Osteoblast (primary cell): ENCODE data around the gene SLC6A20. TPM values are rescaled to one million over a fixed set of nuclear protein-coding genes. Genes with fewer than 3 reads are reported as not detected.

Source experiments
- DNase-seq: peaks from one replicate; pipeline ENCODE4 v3.0.0; 2011; ENCODE audit warnings: low spot score, mixed read lengths; ENCODE audit not compliant: insufficient read length; ENCODE audit errors: missing footprints
- H2AFZ ChIP-seq: 2 replicates; pipeline ENCODE4 v1.6.0; 2011; ENCODE audit warnings: mild to moderate bottlenecking, low read length
- H3K27ac ChIP-seq: 2 replicates; pipeline ENCODE4 v1.5.1; 2011; ENCODE audit warnings: mild to moderate bottlenecking, low read depth, low read length, moderate library complexity
- H3K27me3 ChIP-seq: 2 replicates; pipeline ENCODE4 v1.6.0; 2012; ENCODE audit warnings: mild to moderate bottlenecking, control low read depth, inconsistent platforms, low read length, moderate library complexity; ENCODE audit not compliant: insufficient read depth
- H3K36me3 ChIP-seq: 2 replicates; pipeline ENCODE4 v1.5.1; 2011; ENCODE audit warnings: mild to moderate bottlenecking, low read length, control low read depth, moderate library complexity; ENCODE audit not compliant: insufficient read depth
- H3K4me1 ChIP-seq: 2 replicates; pipeline ENCODE4 v1.5.1; 2011; ENCODE audit warnings: mild to moderate bottlenecking, low read length, control low read depth, moderate library complexity; ENCODE audit not compliant: insufficient read depth
- H3K4me2 ChIP-seq: 2 replicates; pipeline ENCODE4 v1.6.0; 2011; ENCODE audit warnings: mild to moderate bottlenecking, low read length; ENCODE audit not compliant: insufficient read depth
- H3K4me3 ChIP-seq: fragments of 200-600 bp; sonication (generic); 3 replicates; pipeline ENCODE4 v1.5.1; 2012; ENCODE audit warnings: mild to moderate bottlenecking, low read length, inconsistent platforms; ENCODE audit not compliant: insufficient read depth
- H3K79me2 ChIP-seq: 2 replicates; pipeline ENCODE4 v1.6.0; 2012; ENCODE audit warnings: mild to moderate bottlenecking, low read length, control low read depth, inconsistent platforms; ENCODE audit not compliant: insufficient read depth
- H3K9me3 ChIP-seq: 2 replicates; pipeline ENCODE4 v1.5.1; 2011; ENCODE audit warnings: low read depth, low read length, control low read depth
- H4K20me1 ChIP-seq: 2 replicates; pipeline ENCODE4 v1.6.0; 2012; ENCODE audit warnings: mild to moderate bottlenecking, low read length, control low read depth; ENCODE audit not compliant: insufficient read depth
- total RNA-seq: library from RNA; depleted of rRNA; stranded (reverse); fragments of >200 nt; gene quantifications from 2 replicates; pipeline ENCODE4 v1.2.3, GENCODE V29; 2012
- TF ChIP-seq, protein P1 (sequence below): IDR thresholded peaks from 2 replicates; pipeline ENCODE4 v1.5.1; 2011; ENCODE audit warnings: mild to moderate bottlenecking, low read depth, low read length, moderate library complexity; ENCODE audit errors: extremely low read depth

SLC6A20 gene
- total RNA-seq, 1 donor: not detected

DNA sequence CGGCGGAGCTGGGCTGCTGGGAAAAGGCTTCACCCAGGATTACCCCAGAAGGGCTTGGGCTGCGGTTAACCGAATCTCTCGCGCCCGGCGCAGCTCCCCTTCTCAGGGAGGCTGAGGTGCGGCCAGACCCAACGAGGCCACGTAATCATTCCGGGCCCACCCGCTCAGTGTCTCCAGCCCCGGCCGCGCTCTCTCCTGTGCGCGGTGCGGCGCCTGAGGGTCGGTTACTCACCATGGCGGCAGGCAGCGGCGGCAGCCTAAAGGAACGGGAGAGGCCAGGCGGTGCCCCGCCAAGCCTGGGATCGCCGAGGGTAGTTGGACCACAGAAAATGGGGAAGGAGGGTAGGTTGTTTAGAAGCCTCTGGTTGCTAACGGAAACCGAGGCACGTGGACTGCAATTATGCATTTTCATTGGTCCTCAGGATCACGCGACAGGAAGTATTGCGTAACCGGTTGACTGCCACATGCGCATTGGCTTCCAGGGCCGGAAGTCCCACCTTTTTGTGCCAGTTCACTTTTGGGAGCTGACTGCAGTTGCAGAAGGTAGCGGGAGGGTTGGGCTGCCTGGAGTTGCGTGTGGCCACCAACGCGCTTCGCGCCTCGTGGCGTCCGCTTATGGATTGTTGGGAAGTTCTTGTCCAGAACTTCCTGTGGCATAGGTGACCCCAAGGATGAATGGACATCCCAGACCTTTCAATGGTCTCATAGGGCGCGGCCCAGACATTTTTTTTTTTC lies 45.6 kb upstream of the SLC6A20 start, which contains the start of gene LZTFL1:
Gene LZTFL1, minus strand, starts transcription at position 363 of the 735 bp plus-strand sequence. Its CDS starts 128 bp downstream, at position 235.
- H3K27ac ChIP-seq: peak within 1 kb of the TSS; percentile 61
- no peaks in the 10 kb centered on the region for H4K20me1 ChIP-seq

DNA sequence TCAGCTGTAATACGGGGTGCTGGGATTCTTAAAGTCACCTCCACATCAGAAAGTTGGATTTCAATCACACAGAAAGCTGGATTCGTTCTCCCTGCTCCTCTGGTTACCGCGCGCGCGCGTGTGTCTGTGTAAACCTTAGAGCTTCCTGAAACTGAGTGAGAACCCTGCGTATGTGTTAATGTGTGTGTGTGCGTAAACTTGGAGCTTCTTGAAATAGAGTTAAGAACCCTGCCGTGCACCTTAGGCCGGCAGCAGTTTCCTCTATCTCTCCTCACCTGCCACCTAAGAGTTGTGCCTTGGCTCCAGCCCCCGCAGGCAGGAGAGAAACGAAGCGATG lies 45.1 kb upstream of the SLC6A20 start:
- peak overlapping the region; percentile 61 for H3K27ac ChIP-seq
- H3K79me2 ChIP-seq: no peaks in the 10 kb centered on the region
- TF ChIP-seq, protein P1, sequence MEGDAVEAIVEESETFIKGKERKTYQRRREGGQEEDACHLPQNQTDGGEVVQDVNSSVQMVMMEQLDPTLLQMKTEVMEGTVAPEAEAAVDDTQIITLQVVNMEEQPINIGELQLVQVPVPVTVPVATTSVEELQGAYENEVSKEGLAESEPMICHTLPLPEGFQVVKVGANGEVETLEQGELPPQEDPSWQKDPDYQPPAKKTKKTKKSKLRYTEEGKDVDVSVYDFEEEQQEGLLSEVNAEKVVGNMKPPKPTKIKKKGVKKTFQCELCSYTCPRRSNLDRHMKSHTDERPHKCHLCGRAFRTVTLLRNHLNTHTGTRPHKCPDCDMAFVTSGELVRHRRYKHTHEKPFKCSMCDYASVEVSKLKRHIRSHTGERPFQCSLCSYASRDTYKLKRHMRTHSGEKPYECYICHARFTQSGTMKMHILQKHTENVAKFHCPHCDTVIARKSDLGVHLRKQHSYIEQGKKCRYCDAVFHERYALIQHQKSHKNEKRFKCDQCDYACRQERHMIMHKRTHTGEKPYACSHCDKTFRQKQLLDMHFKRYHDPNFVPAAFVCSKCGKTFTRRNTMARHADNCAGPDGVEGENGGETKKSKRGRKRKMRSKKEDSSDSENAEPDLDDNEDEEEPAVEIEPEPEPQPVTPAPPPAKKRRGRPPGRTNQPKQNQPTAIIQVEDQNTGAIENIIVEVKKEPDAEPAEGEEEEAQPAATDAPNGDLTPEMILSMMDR: no peak
- DNase-seq: no peak
- peak overlapping the region; percentile 90 for H3K4me3 ChIP-seq
- H4K20me1 ChIP-seq: no peaks in the 10 kb centered on the region
- no peaks in the 10 kb centered on the region for H3K9me3 ChIP-seq
- H3K36me3 ChIP-seq: no peaks in the 10 kb centered on the region
- peaks cover 7% of the 10 kb centered on the region for H3K4me1 ChIP-seq
- peaks cover 13% of the 10 kb centered on the region for H3K27me3 ChIP-seq
- H3K4me2 ChIP-seq: peak overlapping the region; percentile 95
- H2AFZ ChIP-seq: peak overlapping the region; percentile 92

More for the DNA sequence above, 45.6 kb upstream of the SLC6A20 start, which contains the start of gene LZTFL1:
- peak; percentile 94 for DNase-seq
- Histone ChIP-seq H3K4me1 (peaks cover 7% of the 10 kb centered on the region), H3K9me3 (no peaks in the 10 kb centered on the region), H3K36me3 (no peaks in the 10 kb centered on the region), H3K4me2 (peak within 1 kb of the TSS; percentile 95), H3K4me3 (peak within 1 kb of the TSS; percentile 90), H3K27me3 (peaks cover 13% of the 10 kb centered on the region), H2AFZ (peak within 1 kb of the TSS; percentile 95), H3K79me2 (no peaks in the 10 kb centered on the region)
- TF ChIP-seq, protein P1: no peak

DNA sequence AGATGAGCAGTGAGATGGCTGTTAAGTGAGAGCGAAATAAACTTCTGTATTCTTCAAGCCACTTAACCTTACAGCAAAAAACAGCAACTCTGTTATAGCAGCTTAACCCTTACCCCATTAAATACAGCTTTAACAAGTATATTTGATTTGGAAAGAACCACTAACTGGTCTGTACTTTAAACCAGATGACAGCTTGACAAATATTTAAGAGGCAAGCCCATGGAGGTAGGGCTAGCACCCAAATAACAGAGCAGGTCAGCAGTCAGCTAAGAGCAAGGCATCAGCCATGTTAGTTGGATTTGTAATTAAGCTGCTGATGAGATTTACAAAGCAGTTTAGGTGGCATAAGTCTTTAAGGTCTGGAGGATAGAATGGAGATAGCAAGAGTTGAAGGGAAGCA lies 42.1 kb upstream of the SLC6A20 start:
- H2AFZ ChIP-seq: no peak overlapping the region
- H3K4me2 ChIP-seq: no peak overlapping the region
- TF ChIP-seq, protein P1: no peak
- no peak for DNase-seq
- H3K36me3 ChIP-seq: peaks cover 11% of the 10 kb centered on the region
- no peak overlapping the region for H3K4me3 ChIP-seq
- H4K20me1 ChIP-seq: no peaks in the 10 kb centered on the region
- no peaks in the 10 kb centered on the region for H3K9me3 ChIP-seq
- no peak overlapping the region for H3K27ac ChIP-seq
- H3K27me3 ChIP-seq: peaks cover 3% of the 10 kb centered on the region
- H3K79me2 ChIP-seq: no peaks in the 10 kb centered on the region
- H3K4me1 ChIP-seq: peaks cover 7% of the 10 kb centered on the region

DNA sequence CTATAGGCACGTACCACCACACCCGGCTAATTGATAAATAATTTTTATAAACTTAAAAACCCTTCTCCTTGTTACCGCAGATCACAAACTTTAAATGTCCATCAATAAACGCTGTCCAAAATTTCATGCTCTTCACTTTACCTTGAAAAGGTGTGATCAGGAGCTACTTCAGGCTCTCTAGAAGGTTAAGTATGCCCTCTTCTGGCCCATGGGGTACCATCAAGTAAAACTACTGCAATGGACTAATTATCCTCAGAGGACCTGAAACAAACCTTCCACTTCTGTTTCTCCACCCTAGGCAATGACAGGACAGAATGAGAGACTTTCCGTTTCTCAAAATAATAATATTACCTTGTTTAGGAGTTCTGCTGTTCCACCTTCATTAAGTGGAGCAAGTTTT lies 36.4 kb upstream of the SLC6A20 start:
- H3K4me3 ChIP-seq: no peak overlapping the region
- no peak overlapping the region for H3K4me2 ChIP-seq
- no peaks in the 10 kb centered on the region for H3K9me3 ChIP-seq
- H3K4me1 ChIP-seq: no peaks in the 10 kb centered on the region
- no peak overlapping the region for H3K27ac ChIP-seq
- H3K79me2 ChIP-seq: no peaks in the 10 kb centered on the region
- H2AFZ ChIP-seq: no peak overlapping the region
- no peaks in the 10 kb centered on the region for H3K27me3 ChIP-seq
- TF ChIP-seq, protein P1: peak; percentile 29
- no peaks in the 10 kb centered on the region for H4K20me1 ChIP-seq
- no peak for DNase-seq
- H3K36me3 ChIP-seq: peaks cover 25% of the 10 kb centered on the region
